ENCODE data around the gene ADAM22.

GRCh38 chr7:88224601-88225275, 290.7 kb downstream of the ADAM22 start:
- no peak for TF ChIP-seq SUZ12 (IDR thresholded peaks at IDR 0.05; ENCODE audit: unreplicated experiment)
- TF ChIP-seq CTCF (IDR thresholded peaks at IDR 0.05 in 2 of 3, conservative IDR thresholded peaks at IDR 0.05 in 1 of 3; ENCODE audit: control insufficient read depth in 2 of 3, extremely low read depth in 1 of 3, insufficient read depth in 1 of 3, low read depth in 3 of 3, low read length in 3 of 3) = no peak
- TF ChIP-seq CBFB (IDR thresholded peaks at IDR 0.05; ENCODE audit: low read depth) = no peak
- no peak for TF ChIP-seq HCFC1 (IDR thresholded peaks at IDR 0.05; ENCODE audit: low read length)
- no peak for TF ChIP-seq JUND (IDR thresholded peaks at IDR 0.05; ENCODE audit: low read depth, low read length)
- TF ChIP-seq SP1 (IDR thresholded peaks at IDR 0.05; ENCODE audit: low read depth, low read length) = no peak
- no peak for TF ChIP-seq ELK1 (IDR thresholded peaks at IDR 0.05; ENCODE audit: low read depth, low read length)
- TF ChIP-seq BACH1 (IDR thresholded peaks at IDR 0.05; ENCODE audit: borderline replicate concordance) = no peak
- TF ChIP-seq POLR2AphosphoS5 (IDR thresholded peaks at IDR 0.05; ENCODE audit: low read length) = no peak

Data from GM12878 (cell line).